ENCODE data around the gene UBE2E1.

Gene UBE2E1

GRCh38 chr3:23785097-23785645, 20.6 kb upstream of the UBE2E1 start:
- no peak for TF ChIP-seq ZBTB7A (IDR thresholded peaks at IDR 0.05; ENCODE audit: low read depth)

GRCh38 chr3:23785882-23786281, 19.9 kb upstream of the UBE2E1 start:
- TF ChIP-seq RAD21 (IDR thresholded peaks at IDR 0.05; ENCODE audit: low read depth) (no peak), CREB1 (IDR thresholded peaks at IDR 0.05; ENCODE audit: low read depth) (no peak), TCF12 (IDR thresholded peaks at IDR 0.05; ENCODE audit: low read depth) (no peak)

DNA sequence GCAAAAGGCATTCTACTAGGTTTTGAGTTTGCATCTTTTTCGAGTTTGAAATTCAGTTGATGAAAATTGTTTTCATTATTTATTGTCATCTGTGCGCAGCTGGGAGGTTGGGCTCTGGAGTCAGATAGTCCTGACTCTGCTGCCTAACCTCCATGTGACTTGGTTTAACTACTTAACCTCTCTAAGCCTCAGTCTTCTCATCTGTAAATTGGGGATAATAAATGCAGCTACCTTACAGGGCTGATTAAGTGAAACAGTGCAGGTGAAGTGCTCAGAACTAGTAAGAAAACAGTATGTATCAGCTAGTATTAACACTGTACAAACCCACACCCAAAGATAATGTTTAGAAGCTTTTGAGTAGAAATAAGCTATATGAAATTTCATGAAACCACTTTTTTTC, 14.1 kb upstream of the UBE2E1 start:
- TF ChIP-seq, protein P1, sequence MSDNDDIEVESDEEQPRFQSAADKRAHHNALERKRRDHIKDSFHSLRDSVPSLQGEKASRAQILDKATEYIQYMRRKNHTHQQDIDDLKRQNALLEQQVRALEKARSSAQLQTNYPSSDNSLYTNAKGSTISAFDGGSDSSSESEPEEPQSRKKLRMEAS (IDR thresholded peaks at IDR 0.05), result no peak
- TF ChIP-seq TAF1 (IDR thresholded peaks at IDR 0.05; ENCODE audit: low read depth) (no peak), TCF12 (IDR thresholded peaks at IDR 0.05; ENCODE audit: low read depth) (no peak), NFIC (IDR thresholded peaks at IDR 0.05) (no peak), CREB1 (IDR thresholded peaks at IDR 0.05; ENCODE audit: low read depth) (no peak), RAD21 (IDR thresholded peaks at IDR 0.05; ENCODE audit: low read depth) (no peak), USF1 (IDR thresholded peaks at IDR 0.05) (no peak), EGR1 (IDR thresholded peaks at IDR 0.05) (no peak), EP300 (IDR thresholded peaks at IDR 0.05; ENCODE audit: borderline replicate concordance) (no peak), CEBPB (IDR thresholded peaks at IDR 0.05) (no peak), REST (IDR thresholded peaks at IDR 0.05; ENCODE audit: low read depth) (no peak), FOXM1 (IDR thresholded peaks at IDR 0.05; ENCODE audit: borderline replicate concordance, low read depth) (no peak), YY1 (IDR thresholded peaks at IDR 0.05; ENCODE audit: low read depth) (no peak)

- no peak for TF ChIP-seq NFIC (IDR thresholded peaks at IDR 0.05)
- TF ChIP-seq REST (IDR thresholded peaks at IDR 0.05; ENCODE audit: low read depth), result no peak
- no peak for TF ChIP-seq FOXM1 (IDR thresholded peaks at IDR 0.05; ENCODE audit: borderline replicate concordance, low read depth)
- no peak for TF ChIP-seq CEBPB (IDR thresholded peaks at IDR 0.05)
- no peak for TF ChIP-seq TEAD4 (IDR thresholded peaks at IDR 0.05)
- no peak for TF ChIP-seq TCF12 (IDR thresholded peaks at IDR 0.05; ENCODE audit: low read depth)
- TF ChIP-seq ZBTB7A (IDR thresholded peaks at IDR 0.05; ENCODE audit: low read depth), result no peak
- no peak for TF ChIP-seq USF1 (IDR thresholded peaks at IDR 0.05)
- TF ChIP-seq EP300 (IDR thresholded peaks at IDR 0.05; ENCODE audit: borderline replicate concordance), result no peak
These were observed 12.1 kb upstream of the UBE2E1 start for GRCh38 chr3:23793528-23794134.

GRCh38 chr3:23795096-23795495, 10.7 kb upstream of the UBE2E1 start:
- no peak for TF ChIP-seq CREB1 (IDR thresholded peaks at IDR 0.05; ENCODE audit: low read depth)
- TF ChIP-seq FOXM1 (IDR thresholded peaks at IDR 0.05; ENCODE audit: borderline replicate concordance, low read depth), result no peak
- TF ChIP-seq TAF1 (IDR thresholded peaks at IDR 0.05; ENCODE audit: low read depth), result no peak
- no peak for TF ChIP-seq TCF12 (IDR thresholded peaks at IDR 0.05; ENCODE audit: low read depth)
- TF ChIP-seq USF1 (IDR thresholded peaks at IDR 0.05), result no peak
- no peak for TF ChIP-seq NFIC (IDR thresholded peaks at IDR 0.05)
- no peak for TF ChIP-seq REST (IDR thresholded peaks at IDR 0.05; ENCODE audit: low read depth)
- TF ChIP-seq CEBPB (IDR thresholded peaks at IDR 0.05), result no peak
- TF ChIP-seq ZBTB7A (IDR thresholded peaks at IDR 0.05; ENCODE audit: low read depth), result no peak
- no peak for TF ChIP-seq EGR1 (IDR thresholded peaks at IDR 0.05)
- no peak for TF ChIP-seq EP300 (IDR thresholded peaks at IDR 0.05; ENCODE audit: borderline replicate concordance)
- TF ChIP-seq YY1 (IDR thresholded peaks at IDR 0.05; ENCODE audit: low read depth), result no peak

Measured in Ishikawa (cell line).